OCI-LY1 (cell line): Measurements from ENCODE around the gene ABHD17B.

Experiments used
- H2AFZ ChIP-seq: fragments of 200-600 bp; sonication (generic), shearing (Covaris generic); 2 replicates; pipeline ENCODE4 v1.6.0; 2014; ENCODE audit warnings: antibody characterized with exemption, mild to moderate bottlenecking, low read length
- H3F3A ChIP-seq: fragments of 200-600 bp; sonication (generic), shearing (Covaris generic); 2 replicates; pipeline ENCODE4 v1.6.0; 2014; ENCODE audit warnings: mild to moderate bottlenecking, antibody characterized with exemption, low read length, moderate library complexity; ENCODE audit not compliant: insufficient read depth
- H3K27ac ChIP-seq: fragments of 200-600 bp; sonication (generic); 2 replicates; pipeline ENCODE4 v1.5.1; 2014; ENCODE audit warnings: low read length, mixed run types, mild to moderate bottlenecking, low read depth; ENCODE audit not compliant: poor library complexity, severe bottlenecking
- H3K27me3 ChIP-seq: fragments of 200-600 bp; sonication (generic); 2 replicates; pipeline ENCODE4 v1.6.0; 2014; ENCODE audit warnings: antibody characterized with exemption, mild to moderate bottlenecking, low read length, moderate library complexity; ENCODE audit not compliant: insufficient read depth
- H3K36me3 ChIP-seq: fragments of 200-600 bp; sonication (generic); 2 replicates; pipeline ENCODE4 v1.6.1; 2014; ENCODE audit warnings: mild to moderate bottlenecking, antibody characterized with exemption, low read length, moderate library complexity, mixed read lengths; ENCODE audit not compliant: insufficient read depth
- H3K4me1 ChIP-seq: fragments of 200-600 bp; sonication (generic); 2 replicates; pipeline ENCODE4 v1.5.1; 2014; ENCODE audit warnings: mild to moderate bottlenecking, low read length, moderate library complexity; ENCODE audit not compliant: insufficient read depth, severe bottlenecking
- H3K4me2 ChIP-seq: fragments of 200-600 bp; sonication (generic), shearing (Covaris generic); 2 replicates; pipeline ENCODE4 v1.6.1; 2014; ENCODE audit warnings: low read length
- H3K4me3 ChIP-seq: fragments of 200-600 bp; sonication (generic); 2 replicates; pipeline ENCODE4 v1.5.1; 2014; ENCODE audit warnings: low read length, low read depth, mild to moderate bottlenecking, mixed read lengths; ENCODE audit not compliant: poor library complexity, severe bottlenecking
- H3K79me2 ChIP-seq: fragments of 200-600 bp; shearing (Covaris generic); 2 replicates; pipeline ENCODE4 v1.6.1; 2016; ENCODE audit warnings: mixed run types, low read length, mixed read lengths; ENCODE audit not compliant: insufficient read depth
- H3K9ac ChIP-seq: fragments of 200-600 bp; sonication (generic), shearing (Covaris generic); 2 replicates; pipeline ENCODE4 v1.6.1; 2014; ENCODE audit warnings: mild to moderate bottlenecking, low read length, mixed read lengths
- H3K9me2 ChIP-seq: fragments of 200-600 bp; sonication (generic), shearing (Covaris generic); 2 replicates; pipeline ENCODE4 v1.6.1; 2014; ENCODE audit warnings: low read depth, mild to moderate bottlenecking, low read length, mixed read lengths
- H3K9me3 ChIP-seq: fragments of 200-600 bp; shearing (Covaris generic); 2 replicates; pipeline ENCODE4 v1.6.1; 2014; ENCODE audit warnings: low read length, mixed read lengths
- H4K20me1 ChIP-seq: fragments of 200-600 bp; sonication (generic), shearing (Covaris generic); 2 replicates; pipeline ENCODE4 v1.6.0; 2016; ENCODE audit warnings: mild to moderate bottlenecking, low read length; ENCODE audit not compliant: insufficient read depth
- EZH2 ChIP-seq: fragments of 200-600 bp; sonication (generic), shearing (Covaris generic); IDR thresholded peaks from 2 replicates; pipeline ENCODE4 v1.8.0; 2017; ENCODE audit warnings: borderline replicate concordance, mixed run types, mild to moderate bottlenecking, antibody characterized with exemption, low read length, moderate library complexity, mixed read lengths
- TF ChIP-seq, protein P1 (sequence below): fragments of 200-600 bp; sonication (generic), shearing (Covaris generic); IDR thresholded peaks from 2 replicates; pipeline ENCODE4 v1.5.1; 2017; ENCODE audit warnings: mild to moderate bottlenecking, antibody characterized with exemption, low read length, moderate library complexity, mixed read lengths

Gene ABHD17B

GRCh38 chr9:71937898-71938297 is 26.9 kb upstream of the ABHD17B start:
- Histone ChIP-seq H3K27me3 (no peaks in the 10 kb centered on the region), H4K20me1 (no peaks in the 10 kb centered on the region), H3K9me2 (no peaks in the 10 kb centered on the region), H3F3A (no peaks in the 10 kb centered on the region), H3K9me3 (no peaks in the 10 kb centered on the region), H3K4me3 (no peak overlapping the region), H2AFZ (no peak overlapping the region), H3K4me2 (no peak overlapping the region), H3K9ac (no peak overlapping the region), H3K36me3 (no peaks in the 10 kb centered on the region), H3K4me1 (no peaks in the 10 kb centered on the region), H3K79me2 (peaks cover 25% of the 10 kb centered on the region), H3K27ac (no peak overlapping the region)
- TF ChIP-seq, protein P1, sequence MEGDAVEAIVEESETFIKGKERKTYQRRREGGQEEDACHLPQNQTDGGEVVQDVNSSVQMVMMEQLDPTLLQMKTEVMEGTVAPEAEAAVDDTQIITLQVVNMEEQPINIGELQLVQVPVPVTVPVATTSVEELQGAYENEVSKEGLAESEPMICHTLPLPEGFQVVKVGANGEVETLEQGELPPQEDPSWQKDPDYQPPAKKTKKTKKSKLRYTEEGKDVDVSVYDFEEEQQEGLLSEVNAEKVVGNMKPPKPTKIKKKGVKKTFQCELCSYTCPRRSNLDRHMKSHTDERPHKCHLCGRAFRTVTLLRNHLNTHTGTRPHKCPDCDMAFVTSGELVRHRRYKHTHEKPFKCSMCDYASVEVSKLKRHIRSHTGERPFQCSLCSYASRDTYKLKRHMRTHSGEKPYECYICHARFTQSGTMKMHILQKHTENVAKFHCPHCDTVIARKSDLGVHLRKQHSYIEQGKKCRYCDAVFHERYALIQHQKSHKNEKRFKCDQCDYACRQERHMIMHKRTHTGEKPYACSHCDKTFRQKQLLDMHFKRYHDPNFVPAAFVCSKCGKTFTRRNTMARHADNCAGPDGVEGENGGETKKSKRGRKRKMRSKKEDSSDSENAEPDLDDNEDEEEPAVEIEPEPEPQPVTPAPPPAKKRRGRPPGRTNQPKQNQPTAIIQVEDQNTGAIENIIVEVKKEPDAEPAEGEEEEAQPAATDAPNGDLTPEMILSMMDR, result no peak
- no peak for TF ChIP-seq EZH2

DNA sequence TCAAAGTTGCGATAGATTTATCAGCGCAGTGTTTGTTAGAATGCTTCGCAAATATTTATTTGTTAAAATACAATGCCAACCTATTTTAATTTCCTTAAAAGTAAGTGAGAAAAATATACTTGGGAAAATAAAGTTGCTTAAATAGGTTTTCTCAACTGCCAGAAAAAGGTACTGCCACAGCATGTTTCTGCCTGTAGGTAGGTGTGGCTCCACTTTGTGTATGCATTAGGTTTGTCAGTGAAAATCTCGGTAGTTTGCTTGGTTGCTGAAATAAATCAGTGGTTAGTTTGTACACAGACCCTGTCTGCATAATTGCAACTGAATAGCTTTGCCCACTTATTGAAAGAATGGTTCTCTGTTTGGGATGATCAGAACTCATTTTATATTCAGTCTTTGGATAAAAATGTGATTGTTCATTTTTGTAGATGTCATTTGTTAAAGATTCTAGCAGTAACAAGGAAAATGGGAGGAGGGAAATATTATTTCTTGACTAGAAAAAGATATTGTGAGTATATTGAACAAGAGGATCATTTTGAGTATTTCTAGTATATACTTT is 26.2 kb upstream of the ABHD17B start:
- Histone ChIP-seq H3K4me3 (no peak overlapping the region), H3K79me2 (peaks cover 25% of the 10 kb centered on the region), H3K27me3 (no peaks in the 10 kb centered on the region), H3K9me3 (no peaks in the 10 kb centered on the region), H3K9ac (no peak overlapping the region), H3K4me1 (no peaks in the 10 kb centered on the region), H2AFZ (no peak overlapping the region), H3F3A (no peaks in the 10 kb centered on the region), H3K9me2 (no peaks in the 10 kb centered on the region), H3K27ac (no peak overlapping the region), H3K36me3 (no peaks in the 10 kb centered on the region), H4K20me1 (no peaks in the 10 kb centered on the region), H3K4me2 (no peak overlapping the region)
- TF ChIP-seq EZH2, result no peak
- TF ChIP-seq, protein P1, result no peak

GRCh38 chr9:71936066-71936465 is 25.1 kb upstream of the ABHD17B start:
- Histone ChIP-seq H2AFZ (no peak overlapping the region), H3K4me3 (no peak overlapping the region), H3K79me2 (peaks cover 25% of the 10 kb centered on the region), H3K9me2 (no peaks in the 10 kb centered on the region), H3K36me3 (no peaks in the 10 kb centered on the region), H3K4me1 (no peaks in the 10 kb centered on the region), H3F3A (no peaks in the 10 kb centered on the region), H3K27ac (no peak overlapping the region), H3K27me3 (no peaks in the 10 kb centered on the region), H3K4me2 (no peak overlapping the region), H4K20me1 (no peaks in the 10 kb centered on the region), H3K9ac (no peak overlapping the region), H3K9me3 (no peaks in the 10 kb centered on the region)
- no peak for TF ChIP-seq EZH2
- TF ChIP-seq, protein P1, result no peak
